ENCODE data around the gene KTN1.

The KTN1 gene

GRCh38 chr14:55614304-55614703 lies 34.3 kb downstream of the KTN1 start:
- DNase-seq, result no peak

DNA sequence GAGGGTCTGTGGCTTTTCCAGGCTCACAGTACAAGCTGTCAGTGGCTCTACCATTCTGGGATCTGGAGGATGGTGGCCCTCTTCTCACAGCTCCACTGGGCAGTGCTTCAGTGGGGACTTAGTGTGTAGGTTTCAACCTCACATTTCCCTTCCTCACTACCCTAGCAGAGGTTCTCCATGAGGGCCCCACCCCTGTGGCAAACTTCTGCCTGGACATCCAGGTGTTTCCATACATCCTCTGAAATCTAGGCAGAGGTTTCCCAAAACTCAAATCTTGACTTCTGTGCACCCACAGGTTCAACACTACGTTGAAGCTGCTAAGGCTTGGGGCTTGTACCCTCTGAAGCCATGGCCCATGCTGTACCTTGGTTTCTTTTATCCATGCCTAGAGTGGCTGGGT lies 40.3 kb downstream of the KTN1 start:
- DNase-seq, result no peak

GRCh38 chr14:55620981-55621380 lies 41.0 kb downstream of the KTN1 start:
- DNase-seq, result no peak

DNA sequence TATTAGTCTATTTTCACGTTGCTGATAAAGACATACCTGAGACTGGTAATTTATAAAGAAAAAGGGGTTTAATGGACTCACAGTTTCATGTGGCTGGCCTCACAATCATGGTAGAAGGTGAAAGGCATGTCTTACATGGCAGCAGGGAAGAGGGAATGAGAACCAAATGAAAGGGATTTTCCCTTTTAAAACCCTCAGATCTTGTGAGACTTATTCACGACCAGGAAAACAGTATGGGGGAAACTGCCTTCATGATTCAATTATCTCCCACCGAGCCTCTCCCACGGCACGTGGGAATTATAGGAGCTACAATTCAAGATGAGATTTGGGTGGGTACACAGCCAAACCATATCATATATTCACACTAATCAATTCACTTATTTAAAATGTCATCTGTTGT lies 41.4 kb downstream of the KTN1 start:
- DNase-seq, result no peak

DNA sequence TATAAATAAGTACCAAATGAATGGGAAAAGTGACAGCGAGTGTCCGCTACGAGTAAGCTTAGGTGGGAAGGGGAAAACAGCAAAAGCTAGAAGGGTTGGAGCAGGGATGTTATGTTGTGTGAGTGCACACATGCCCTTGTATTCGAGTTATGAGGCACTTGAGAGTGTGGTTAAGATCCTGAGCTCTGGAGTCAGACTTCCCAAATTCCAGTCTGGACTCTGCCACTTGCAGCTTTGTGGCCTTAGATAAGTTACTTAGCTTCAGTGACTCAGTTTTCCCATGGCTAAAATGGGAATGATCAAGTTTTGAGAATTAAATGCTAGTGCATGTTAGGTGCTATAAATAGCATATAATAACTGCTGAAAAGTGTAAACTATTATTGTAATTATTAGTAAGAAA lies 44.9 kb downstream of the KTN1 start:
- no peak for DNase-seq

DNA sequence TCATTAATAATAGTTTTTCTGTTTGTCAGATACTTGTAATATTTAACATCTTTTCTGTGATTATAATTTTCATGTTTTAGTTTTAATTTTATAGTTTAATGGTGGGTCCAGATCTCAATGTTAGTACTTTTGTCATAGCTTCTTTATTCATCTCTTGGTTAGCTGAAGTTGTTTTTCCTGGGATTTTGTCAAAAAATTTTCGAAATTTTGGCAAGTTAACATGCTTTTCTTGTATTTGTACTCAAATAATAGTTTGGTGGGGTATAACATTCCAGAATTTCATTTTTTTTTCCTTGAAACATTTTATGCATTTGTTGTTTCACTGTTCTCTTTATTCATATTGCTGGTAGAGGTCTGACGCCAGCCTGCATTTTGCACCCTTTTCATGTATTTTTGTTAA lies 45.5 kb downstream of the KTN1 start:
- no peak for DNase-seq

DNA sequence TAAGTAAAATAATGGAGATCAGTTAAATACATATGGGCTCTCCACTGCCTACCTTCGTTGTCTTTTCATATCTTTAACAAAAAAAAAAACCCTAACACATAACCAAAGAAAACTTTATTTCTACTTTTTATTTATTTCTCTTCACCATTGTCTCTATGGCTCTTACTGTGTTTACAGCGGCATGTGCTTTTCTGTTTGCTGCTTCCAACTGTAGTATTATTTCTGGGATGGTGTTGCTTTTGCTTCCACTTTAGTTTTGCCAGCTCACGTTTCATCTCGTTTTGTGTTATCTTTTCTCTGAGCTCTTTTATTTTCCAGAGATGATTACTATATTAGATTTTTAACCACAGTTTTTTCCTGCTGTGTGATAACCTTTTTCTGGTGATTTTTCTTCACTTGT lies 46.1 kb downstream of the KTN1 start:
- DNase-seq, result no peak

DNA sequence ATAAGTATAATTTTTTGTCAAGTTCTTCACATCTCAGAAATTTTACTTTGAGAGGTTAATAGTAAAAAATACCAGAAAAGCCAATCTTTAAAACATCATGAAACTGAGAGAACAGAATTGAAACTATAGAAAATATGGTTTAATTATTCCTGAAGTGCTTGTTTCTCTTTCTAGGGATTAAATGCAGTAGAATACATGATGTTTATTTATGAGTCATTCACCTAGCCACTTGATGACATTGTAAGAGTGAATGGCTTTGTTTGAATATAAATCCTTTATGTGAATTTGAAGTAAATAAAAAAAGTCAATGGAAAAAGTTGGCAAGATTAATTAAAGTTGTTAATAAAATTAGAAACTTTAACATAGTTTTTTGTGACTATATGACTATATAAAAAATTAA lies 48.4 kb downstream of the KTN1 start:
- DNase-seq, result no peak

- DNase-seq, result no peak
These were observed 58.7 kb downstream of the KTN1 start for GRCh38 chr14:55638665-55639064.

DNA sequence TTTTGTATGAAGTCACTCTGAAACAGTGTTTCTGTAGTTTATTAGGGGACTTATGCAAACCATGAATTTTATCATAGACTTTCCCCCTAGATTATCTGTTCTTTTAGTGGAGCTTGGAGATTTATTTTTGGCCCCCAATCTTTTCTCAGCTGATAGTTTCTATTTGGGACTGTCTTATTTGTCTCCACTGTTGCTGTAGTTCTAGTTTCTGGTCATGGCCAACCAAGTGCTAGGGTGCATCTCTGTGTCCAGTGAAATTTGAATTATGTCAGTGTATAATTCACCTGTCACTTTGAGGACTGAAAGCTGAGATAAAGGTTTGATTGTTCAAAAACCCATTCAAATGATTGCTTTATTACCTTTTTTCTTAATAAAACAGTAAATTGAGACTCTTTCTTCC lies 61.3 kb downstream of the KTN1 start:
- no peak for DNase-seq

DNA sequence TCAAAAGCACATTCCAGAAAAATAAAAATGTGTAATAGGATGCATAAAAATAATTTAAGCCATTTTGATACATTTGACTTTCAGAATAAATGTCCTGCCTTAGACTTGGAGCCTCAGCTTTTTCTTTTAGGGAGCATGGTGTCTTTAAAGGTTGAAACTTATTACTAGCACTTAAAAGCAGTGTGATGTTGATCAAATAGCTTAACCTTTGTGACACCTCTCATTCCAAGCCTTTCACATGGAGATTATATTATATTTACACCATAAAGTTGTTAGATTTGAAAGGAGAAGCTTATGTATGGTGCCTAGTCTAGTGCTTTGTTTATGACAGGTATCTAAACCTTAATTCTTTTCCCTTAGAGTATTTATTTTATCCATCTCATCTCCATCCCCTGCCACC lies 61.9 kb downstream of the KTN1 start:
- DNase-seq, result no peak

GRCh38 chr14:55645145-55645544 lies 65.1 kb downstream of the KTN1 start:
- DNase-seq, result no peak

- DNase-seq, result no peak
These were observed 66.1 kb downstream of the KTN1 start for GRCh38 chr14:55645845-55646832.

GRCh38 chr14:55650992-55651391 lies 71.0 kb downstream of the KTN1 start:
- no peak for DNase-seq

- no peak for DNase-seq
These were observed 74.2 kb downstream of the KTN1 start for GRCh38 chr14:55654243-55654642.

DNA sequence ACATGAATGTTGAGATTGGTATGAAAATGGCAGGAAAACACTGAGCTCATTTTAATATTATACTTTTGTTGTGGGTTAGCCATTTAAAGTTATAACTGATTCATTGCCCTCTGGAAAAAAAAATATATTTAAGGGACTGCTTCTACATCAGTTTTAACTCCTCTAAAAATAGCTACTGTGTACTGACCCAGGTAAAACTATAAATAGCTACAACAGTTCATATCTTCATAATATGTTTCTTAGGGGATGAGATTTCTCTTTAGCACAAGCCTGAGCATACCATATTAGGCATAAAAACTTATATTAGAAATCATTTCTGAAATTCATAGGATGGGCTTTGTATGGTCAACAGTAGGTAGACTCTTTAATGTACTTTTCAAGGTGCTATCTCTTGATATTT lies 81.0 kb downstream of the KTN1 start:
- no peak for DNase-seq

DNA sequence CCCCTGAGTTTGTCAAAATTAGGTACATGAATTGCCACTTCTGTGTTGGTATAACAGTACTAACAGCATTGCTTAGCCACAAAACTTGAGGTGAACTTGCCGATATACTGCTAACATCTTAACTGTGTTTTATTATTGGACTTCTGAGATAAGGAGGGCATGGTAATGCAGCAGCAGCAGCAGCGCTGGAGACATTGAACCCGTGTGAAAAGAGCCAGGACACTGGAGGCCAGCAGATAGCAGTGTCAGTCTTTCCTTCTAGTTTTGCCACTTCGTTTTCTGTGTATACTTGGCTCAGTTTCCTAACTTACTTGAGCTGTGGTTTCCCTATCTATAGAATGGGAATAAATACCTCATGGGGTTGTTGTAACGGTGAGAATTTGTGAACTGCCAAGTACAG lies 82.7 kb downstream of the KTN1 start:
- DNase-seq, result no peak

DNA sequence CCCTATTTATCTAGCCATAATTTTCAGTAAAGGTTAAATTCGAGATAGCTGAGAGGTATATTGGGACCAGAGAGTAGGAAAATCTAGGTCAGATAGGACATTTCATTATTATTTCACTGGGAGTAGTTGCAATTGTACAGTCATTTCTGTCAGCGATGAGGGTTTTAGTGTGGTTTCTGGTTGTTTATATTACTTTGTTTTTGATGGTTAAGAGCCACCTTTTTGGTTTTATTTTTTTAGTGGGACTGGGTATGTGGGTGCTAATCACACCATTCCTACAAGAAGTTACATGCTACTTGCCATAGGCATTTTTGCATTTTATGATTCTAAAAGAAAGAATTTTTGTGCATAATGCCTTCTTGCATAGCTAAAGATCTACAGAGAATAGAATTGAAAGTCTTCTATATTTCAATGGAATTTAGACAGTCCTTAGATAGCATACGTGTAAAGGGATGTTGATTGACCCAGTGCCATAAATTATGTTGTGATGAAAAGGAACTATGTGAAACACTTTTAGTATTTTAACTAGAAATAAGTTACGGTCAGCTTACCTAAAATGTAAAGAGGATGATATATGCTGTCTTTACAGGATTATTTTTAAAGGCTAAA lies 85.2 kb downstream of the KTN1 start:
- DNase-seq, result no peak

GRCh38 chr14:55667801-55668200 lies 87.8 kb downstream of the KTN1 start:
- no peak for DNase-seq

DNA sequence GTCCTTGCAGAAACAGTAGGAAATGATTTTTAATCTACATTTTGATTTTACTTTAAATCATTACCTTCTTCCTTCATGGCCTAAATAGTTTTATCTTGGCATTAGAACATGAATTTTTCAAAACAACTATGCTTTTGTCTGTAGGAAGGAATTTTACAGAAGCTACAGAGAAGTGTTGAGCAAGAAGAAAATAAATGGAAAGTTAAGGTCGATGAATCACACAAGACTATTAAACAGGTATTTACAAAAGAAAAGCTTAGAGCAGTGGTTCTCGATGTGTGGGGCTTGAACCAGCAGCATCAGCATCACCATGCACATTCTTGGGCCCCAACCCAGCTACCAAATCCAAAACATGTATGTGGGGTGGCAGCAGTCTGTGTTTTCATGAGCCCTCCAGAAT lies 91.6 kb downstream of the KTN1 start:
- DNase-seq, result no peak

DNA sequence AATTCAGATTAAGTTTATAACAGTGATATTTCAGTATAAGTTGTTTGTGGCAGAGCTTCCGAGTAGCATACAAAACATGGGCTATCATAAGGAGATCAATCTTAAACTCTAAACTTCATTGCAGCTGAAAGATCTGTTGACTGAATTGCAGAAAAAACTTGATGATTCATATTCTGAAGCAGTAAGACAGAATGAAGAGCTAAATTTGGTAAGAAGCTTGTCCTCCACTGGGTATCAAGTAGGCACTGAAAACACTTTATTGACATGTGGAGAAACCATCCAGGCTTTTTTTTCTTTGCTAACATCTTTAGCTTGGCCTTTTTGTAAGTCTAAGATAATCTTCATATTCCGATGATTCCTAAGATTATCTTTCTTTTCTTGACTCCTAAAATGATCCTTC lies 93.0 kb downstream of the KTN1 start:
- DNase-seq, result no peak

- no peak for DNase-seq
These were observed 101.1 kb downstream of the KTN1 start for GRCh38 chr14:55681096-55681495.

GRCh38 chr14:55684956-55685584 lies 105.1 kb downstream of the KTN1 start:
- DNase-seq, result no peak

DNA sequence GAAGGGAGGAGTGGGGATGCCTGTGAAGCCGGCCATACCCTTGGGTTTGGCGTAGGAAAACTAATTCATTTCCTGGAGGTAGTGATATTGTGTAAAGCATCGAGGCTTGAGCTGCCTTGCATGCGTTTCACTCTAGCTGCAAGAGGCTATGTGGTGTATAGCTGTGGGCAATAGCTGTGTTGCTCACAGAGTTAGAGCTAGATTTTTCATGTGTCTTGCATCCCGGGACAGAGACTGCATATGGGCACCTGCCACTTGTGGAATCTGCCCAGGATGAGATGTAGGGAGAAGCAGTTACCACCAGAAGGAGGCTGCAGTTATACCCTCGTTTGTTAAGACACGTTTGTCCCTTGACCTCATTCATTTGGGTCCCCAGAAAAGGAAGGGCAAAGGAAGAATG lies 106.7 kb downstream of the KTN1 start:
- DNase-seq, result no peak

Data from effector CD8-positive, alpha-beta T cell (primary cell).